T-helper 2 cell treated with Interferon-gamma antibody and Interleukin-4, amounts not matched to agents 100 ng/mL and 5 ng/mL, for 36 hours (primary cell): ENCODE data around the gene S100A5. TPM values are rescaled to one million over a fixed set of nuclear protein-coding genes. Genes with fewer than 3 reads are reported as not detected.
"Not testable (repeated sequence)": the region's sequence is repeated elsewhere in the genome, so short reads cannot be mapped to it uniquely, and the experiment has no call there.

Experiments
- intact Hi-C: fragments of 100-400 bp; cut with micrococcal nuclease; formaldehyde crosslinking; loops from one replicate; pipeline ENCODE4 v1.15.1; 2023
- total RNA-seq: library from RNA; stranded (reverse); gene quantifications from 2 replicates; pipeline ENCODE4 v1.2.3, GENCODE V29; 2022

The S100A5 gene
- total RNA-seq, 1 donor from 2014 or later: 4.5 TPM

GRCh38 chr1:153567621-153568366, 27.1 kb upstream of the S100A5 start:
- intact Hi-C loops: loop anchor here (1.0 kb wide), 2 partner anchors 34 to 58 kb away; no protein-coding TSS in a partner anchor

DNA sequence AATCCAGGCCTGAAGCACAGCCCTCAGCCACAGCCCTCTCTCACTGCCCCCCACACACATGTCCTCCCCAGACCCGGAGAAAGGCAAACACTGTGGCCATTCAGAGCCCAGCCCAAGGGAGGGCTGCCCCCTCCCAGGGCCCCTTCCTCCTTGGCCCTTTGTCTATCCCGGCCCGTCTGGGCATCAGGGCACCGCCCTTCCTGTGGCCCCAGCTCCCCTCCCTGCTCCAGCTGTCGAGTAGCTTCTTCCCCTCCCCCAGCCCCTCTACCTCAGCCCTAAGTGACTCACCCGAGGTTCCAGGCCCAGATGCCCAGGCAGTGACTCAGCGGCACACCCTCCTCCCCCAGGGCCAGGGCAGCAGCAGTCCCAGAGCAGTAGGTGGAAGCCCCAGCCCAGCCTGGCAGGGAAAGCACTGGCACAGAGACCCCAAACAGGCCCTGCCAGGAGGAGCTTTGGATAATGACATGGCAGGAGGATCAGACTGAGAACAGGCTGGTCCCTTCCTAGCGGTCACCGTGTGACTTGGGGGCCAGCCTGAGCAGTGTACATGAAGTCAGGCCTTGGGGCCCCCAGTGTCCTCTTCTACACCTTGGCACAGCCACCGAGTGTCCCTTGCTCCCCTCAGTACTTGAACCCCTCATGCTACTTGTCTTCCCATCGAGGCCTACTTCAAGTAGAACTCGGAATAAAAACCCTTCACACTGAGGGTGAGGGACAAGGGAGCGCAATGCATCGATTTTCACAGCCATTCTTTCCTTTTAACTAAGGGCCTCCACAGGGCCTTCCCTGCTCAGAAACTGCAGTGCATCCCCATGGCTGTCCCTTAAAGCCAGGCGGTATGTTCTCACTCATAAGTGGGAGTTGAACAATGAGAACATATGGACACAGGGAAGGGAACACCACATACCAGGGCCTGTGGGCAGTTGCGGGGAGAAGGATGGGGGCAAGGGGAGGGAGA, 26.0 kb upstream of the S100A5 start:
- intact Hi-C loops: loop anchor here (1.0 kb wide), 1 partner anchor 21 kb away; the partner anchor contains the start of gene S100A4

GRCh38 chr1:153565529-153566374, 25.0 kb upstream of the S100A5 start, which contains the start of gene S100A2:
TSS of gene S100A2 (minus strand) at chr1:153565844. CDS start at chr1:153563877, 1,967 bp downstream.
- intact Hi-C loops: loop anchor here (1.0 kb wide), 1 partner anchor 20 kb away; the partner anchor contains the start of gene S100A4

- intact Hi-C loops: no loop called here
Measured at GRCh38 chr1:153563991-153564390, 23.3 kb upstream of the S100A5 start.

DNA sequence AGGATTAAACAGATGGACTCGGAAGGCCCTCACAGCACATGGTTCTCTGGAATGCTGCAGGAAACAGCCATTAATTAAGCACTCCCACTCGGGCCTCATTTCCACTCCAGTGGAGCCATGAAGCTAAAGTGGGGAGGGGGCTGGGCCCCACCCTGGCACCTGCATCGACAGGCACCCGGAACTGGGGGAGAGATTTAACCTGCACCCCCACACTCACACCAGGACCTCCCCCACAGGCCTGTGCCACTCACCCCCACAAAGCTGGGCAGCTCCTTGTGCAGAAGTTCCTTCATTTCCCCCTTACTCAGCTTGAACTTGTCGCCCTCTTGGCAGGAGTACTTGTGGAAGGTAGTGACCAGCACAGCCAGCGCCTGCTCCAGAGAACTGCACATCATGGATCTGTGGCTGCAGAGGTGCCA, 22.8 kb upstream of the S100A5 start:
- intact Hi-C loops: no loop called here

GRCh38 chr1:153562021-153562420, 21.3 kb upstream of the S100A5 start:
- intact Hi-C loops: not testable (repeated sequence)

DNA sequence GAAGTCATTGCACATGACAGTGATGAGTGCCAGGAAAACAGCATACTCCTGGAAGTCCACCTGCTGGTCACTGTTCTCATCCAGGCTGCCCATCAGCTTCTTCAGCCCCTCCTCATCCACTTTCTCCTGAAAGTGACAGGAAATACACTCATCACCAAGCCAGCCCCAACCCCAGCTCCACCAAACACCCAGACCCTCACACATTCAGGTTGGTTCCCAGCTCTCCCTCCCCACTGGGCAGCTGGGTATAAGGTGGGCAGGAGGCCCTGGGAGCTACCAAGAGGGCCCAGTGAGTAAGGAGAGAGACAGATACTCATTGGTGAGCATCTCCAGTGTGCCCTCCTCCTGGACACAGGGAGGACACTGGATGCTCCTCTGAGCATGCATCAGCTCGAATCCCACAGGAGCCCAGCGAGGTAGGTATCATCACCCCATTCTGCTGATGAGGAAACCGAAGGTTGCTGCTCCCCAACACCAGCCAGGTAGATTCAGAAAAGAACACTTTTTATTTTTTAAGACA, 20.8 kb upstream of the S100A5 start:
- intact Hi-C loops: no loop called here

- intact Hi-C loops: no loop called here
Measured at GRCh38 chr1:153560771-153561465, 20.2 kb upstream of the S100A5 start.

DNA sequence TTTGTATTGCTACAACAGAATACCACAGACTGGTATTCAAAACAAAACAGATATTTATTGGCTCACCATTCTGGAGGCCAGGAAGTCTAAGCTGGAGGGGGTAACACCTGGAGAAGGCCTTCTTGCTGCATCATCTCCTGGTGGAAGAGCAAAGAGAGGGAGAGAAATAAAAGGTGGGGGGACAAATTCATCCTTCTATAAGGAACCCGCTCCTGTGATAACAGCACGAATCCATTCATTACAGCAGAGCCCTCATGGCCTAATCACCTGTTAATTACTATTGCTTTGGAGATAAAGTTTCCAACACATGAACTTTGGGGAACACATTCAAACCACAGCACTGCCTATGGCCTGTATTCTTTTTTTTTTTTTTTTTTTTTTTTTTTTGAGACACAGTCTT, 19.5 kb upstream of the S100A5 start:
- intact Hi-C loops: no loop called here

DNA sequence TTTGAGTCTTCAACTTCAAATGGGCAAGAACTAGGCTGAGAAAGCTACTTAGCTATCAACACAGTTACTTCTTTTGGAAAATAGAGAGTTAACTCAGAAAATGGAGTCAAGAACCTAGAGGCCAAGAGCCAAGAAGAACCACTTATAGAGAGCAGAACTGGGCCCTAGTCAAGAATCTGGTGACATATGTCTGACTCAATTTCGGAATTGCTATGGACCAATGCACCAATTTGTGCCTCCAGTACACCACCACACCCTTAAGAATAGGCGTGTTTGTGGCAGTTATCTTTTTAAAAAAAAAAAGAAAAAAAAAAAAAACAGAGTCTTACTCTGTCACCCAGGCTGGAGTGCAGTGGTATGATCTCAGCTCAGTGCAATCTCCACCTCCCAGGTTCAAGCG, 17.1 kb upstream of the S100A5 start:
- intact Hi-C loops: no loop called here

- intact Hi-C loops: no loop called here
Measured at GRCh38 chr1:153556348-153556747, 15.6 kb upstream of the S100A5 start.

DNA sequence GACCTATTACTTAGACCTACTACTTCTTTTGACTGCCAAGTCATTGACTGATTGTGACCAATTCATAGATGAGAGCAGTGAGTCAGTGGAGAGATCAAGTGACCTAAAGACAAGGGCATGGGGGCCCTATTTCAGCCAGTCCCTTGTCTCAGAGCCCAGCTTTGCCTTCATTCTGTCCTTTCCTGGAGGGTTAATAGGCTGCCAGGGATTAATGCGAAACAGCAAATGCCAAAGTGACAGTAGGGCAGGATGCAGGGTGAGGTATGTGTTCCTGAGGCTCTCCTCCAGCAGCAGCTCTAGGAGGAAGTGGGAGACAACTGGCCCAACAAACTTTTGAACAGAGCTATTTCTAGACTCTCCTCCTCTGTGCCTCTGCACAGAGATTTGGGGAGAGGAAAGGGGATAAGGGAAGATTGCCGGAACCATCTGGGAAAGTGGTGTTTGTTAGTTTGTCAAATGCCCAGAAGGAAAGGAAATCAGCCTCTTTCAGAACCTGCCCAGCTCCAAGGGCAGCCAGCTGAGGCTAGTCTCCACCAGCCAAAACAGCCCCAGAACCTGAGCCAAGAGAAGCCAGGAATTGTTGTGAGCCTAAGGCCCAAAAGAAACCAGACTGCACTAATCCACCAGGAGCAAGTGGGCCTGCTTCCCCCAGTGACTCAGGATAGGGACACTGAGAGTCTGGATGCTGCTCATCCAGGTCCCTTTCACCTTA, 13.3 kb upstream of the S100A5 start:
- intact Hi-C loops: no loop called here

DNA sequence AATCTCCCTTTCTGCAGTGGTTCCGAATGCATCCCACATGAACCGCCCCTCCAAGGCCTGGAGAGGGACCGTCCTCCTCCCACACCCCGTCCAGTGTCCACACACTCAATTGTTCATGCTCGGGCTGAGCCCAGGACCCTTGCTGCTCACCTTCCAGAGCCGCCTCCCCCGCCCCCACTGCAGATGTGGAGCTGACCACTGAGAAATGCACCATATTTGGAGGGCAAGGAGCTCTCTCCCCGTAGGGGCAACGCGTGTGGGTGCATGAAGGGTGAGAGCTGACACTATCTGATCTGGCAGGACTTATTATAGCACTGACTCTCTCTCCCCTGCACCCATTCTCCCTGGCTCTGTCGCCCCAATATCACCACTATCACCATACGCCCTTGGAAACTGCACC, 12.4 kb upstream of the S100A5 start:
- intact Hi-C loops: no loop called here

- intact Hi-C loops: no loop called here
Measured at GRCh38 chr1:153552335-153552734, 11.6 kb upstream of the S100A5 start.

DNA sequence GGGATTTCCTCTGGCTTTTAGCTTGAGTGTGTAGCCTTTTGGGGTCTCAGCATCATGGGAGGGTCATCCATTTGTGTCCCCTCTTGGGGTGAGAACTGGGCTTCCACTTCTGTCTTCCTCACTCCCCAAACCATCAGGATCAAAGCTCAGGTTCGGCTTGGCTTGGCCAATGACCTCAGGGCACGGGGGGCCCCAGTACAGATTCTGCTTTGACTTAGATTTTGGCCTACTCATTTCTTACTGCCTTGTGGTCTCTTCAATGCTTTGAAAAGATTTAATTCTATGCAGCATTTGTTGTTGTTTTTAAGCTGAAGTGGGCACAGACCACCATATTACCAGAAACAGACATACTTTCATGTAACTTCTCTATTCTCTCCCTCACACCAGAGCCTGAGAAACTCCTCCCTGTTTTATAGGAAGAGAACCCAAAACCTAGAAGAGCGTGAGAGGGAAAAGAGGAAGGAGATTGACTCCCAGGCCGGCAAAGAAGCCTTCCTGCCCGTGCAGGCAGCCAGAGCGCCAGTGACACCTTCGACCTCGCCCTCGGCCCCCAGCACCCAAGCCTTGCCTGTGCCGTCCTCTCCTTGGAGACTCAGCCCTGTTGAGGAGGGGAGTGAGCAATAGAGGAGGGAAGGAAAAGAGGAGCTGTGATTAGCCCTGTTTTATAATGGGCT, 10.2 kb upstream of the S100A5 start:
- intact Hi-C loops: no loop called here

GRCh38 chr1:153550398-153550758, 9.6 kb upstream of the S100A5 start:
- intact Hi-C loops: no loop called here

DNA sequence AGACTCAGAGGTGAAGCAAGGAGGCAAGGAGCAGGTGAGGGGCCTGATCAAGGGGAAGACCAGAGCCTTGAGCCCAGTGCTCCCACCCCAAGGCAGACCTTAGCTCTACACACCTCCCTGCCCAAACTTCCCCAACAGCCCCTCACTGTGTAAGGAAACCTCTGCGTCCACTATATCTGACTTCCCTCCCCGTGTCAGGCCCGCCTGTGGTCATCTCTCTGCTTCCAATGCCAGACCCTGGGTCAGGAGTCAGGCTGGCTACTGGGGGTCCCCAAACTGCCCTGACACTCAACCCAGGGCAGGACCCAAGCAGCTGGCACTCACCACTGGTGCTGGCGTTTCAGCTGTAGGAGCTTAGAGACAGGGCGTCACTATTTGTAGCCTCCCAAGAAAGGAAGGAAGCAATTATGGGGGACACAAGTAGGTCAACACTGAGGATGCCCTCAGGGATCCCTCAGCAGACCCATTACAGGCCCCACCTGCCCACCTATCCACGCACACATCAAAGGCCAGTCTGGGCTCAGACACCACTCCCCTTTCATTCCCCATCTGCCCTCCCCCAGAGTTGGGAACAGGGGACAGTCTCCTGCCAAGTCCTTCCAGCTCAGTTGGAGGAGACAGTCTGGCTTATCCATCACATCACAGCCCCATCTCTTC, 9.1 kb upstream of the S100A5 start:
- intact Hi-C loops: no loop called here
